H7 (cell line): ENCODE results near the gene AURKAIP1. TPM values are rescaled to one million over a fixed set of nuclear protein-coding genes. Genes with fewer than 3 reads are reported as not detected.

ENCODE experiments used
- DNase-seq: peaks from one replicate; pipeline ENCODE4 v3.0.0; 2012
- H3K27me3 ChIP-seq: 2 replicates; pipeline ENCODE4 v1.6.0; 2011; ENCODE audit warnings: mild to moderate bottlenecking, low read length; ENCODE audit not compliant: control insufficient read depth, insufficient read depth
- H3K36me3 ChIP-seq: replicated peaks from 2 replicates; pipeline ENCODE4 v1.5.1; 2011; ENCODE audit warnings: low read length; ENCODE audit not compliant: control insufficient read depth, insufficient read depth
- H3K4me3 ChIP-seq: 2 replicates; pipeline ENCODE4 v1.5.1; 2011; ENCODE audit warnings: low read depth, mild to moderate bottlenecking, control low read depth, low read length, moderate library complexity; ENCODE audit not compliant: insufficient read depth
- total RNA-seq: library from RNA; depleted of rRNA; stranded (reverse); fragments of >200 nt; shearing (Covaris generic); gene quantifications from 2 replicates; pipeline ENCODE4 v1.2.3, GENCODE V29; 2014

Gene AURKAIP1
- total RNA-seq, 1 experiment from 2014 or later: 320 TPM

GRCh38 chr1:1365875-1366698, 8.9 kb downstream of the AURKAIP1 start:
- DNase-seq: no peak
- H3K36me3 ChIP-seq: no peaks in the 10 kb centered on the region
- H3K4me3 ChIP-seq: no peak overlapping the region
- H3K27me3 ChIP-seq: no peaks in the 10 kb centered on the region

DNA sequence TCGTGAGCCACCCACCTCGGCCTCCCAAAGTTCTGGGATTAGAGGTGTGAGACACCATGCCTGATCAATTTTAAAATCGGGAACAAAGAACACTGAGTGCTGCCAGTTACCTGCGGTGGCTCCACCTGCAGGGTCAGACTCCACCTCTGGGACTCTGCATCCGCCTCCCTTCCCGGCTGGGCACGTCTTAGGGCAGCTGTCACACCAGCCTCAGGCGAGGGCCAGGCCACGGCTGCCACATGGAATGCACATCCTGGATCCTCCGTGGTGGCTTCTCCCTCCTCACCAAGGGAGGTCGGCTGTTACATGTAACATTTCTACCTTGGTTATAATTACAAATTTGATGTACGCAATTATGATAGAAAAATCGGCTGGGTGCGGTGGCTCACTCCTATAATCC, 10.7 kb downstream of the AURKAIP1 start:
- DNase-seq: no peak
- Histone ChIP-seq H3K36me3 (no peaks in the 10 kb centered on the region), H3K27me3 (no peaks in the 10 kb centered on the region), H3K4me3 (no peak overlapping the region)

- no peaks in the 10 kb centered on the region for H3K27me3 ChIP-seq
- H3K36me3 ChIP-seq: no peaks in the 10 kb centered on the region
- no peak overlapping the region for H3K4me3 ChIP-seq
- DNase-seq: peak; percentile 80
Measured at GRCh38 chr1:1361982-1362423, 13.0 kb downstream of the AURKAIP1 start.

- DNase-seq: peak; percentile 64
- Histone ChIP-seq H3K4me3 (no peak overlapping the region), H3K27me3 (no peaks in the 10 kb centered on the region), H3K36me3 (no peaks in the 10 kb centered on the region)
Measured at GRCh38 chr1:1361233-1361981, 13.6 kb downstream of the AURKAIP1 start.

DNA sequence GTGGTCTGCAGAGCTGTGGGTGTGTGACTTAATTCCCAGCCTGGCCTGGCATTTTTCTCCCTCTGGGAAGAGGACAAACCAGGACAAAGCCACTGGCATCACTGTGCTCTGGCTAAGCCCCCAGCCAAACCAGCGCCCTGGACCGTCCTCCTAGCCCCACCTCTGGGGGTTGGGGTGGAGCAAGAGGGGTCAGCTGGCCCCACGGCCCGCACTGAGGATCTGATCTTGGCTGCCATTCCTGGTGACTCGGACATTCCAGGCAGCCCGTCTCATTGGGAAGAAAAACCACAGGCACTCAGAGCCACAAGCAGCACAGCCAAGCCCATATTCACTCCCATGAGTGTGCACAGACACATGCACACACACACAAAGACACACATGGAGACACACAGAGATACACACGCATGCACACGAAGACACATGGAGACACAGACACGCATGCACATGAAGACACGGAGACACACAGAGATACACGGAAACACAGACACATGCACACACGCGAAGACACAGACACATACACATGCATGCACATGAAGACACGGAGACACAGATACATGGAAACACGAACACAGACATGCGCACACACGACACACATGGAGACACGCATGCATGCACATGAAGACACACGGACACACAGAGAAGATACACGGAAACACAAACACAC, 14.4 kb downstream of the AURKAIP1 start:
- DNase-seq: peak; percentile 78
- Histone ChIP-seq H3K27me3 (no peaks in the 10 kb centered on the region), H3K36me3 (no peaks in the 10 kb centered on the region), H3K4me3 (no peak overlapping the region)

GRCh38 chr1:1359664-1360468, 15.1 kb downstream of the AURKAIP1 start:
- DNase-seq: peak; percentile 73
- Histone ChIP-seq H3K27me3 (peaks cover 7% of the 10 kb centered on the region), H3K4me3 (no peak overlapping the region), H3K36me3 (no peaks in the 10 kb centered on the region)

GRCh38 chr1:1359308-1359663, 15.7 kb downstream of the AURKAIP1 start:
- Histone ChIP-seq H3K27me3 (peaks cover 12% of the 10 kb centered on the region), H3K36me3 (no peaks in the 10 kb centered on the region), H3K4me3 (no peak overlapping the region)
- DNase-seq: no peak

GRCh38 chr1:1358433-1359271, 16.4 kb downstream of the AURKAIP1 start, which contains the start of gene MXRA8:
Gene MXRA8, minus strand, starts transcription at chr1:1358555. Its CDS starts 51 bp downstream, at chr1:1358504.
- no peaks in the 10 kb centered on the region for H3K36me3 ChIP-seq
- H3K27me3 ChIP-seq: peaks cover 18% of the 10 kb centered on the region
- peak within 1 kb of the TSS; percentile 56 for H3K4me3 ChIP-seq
- peak; percentile 94 for DNase-seq

DNA sequence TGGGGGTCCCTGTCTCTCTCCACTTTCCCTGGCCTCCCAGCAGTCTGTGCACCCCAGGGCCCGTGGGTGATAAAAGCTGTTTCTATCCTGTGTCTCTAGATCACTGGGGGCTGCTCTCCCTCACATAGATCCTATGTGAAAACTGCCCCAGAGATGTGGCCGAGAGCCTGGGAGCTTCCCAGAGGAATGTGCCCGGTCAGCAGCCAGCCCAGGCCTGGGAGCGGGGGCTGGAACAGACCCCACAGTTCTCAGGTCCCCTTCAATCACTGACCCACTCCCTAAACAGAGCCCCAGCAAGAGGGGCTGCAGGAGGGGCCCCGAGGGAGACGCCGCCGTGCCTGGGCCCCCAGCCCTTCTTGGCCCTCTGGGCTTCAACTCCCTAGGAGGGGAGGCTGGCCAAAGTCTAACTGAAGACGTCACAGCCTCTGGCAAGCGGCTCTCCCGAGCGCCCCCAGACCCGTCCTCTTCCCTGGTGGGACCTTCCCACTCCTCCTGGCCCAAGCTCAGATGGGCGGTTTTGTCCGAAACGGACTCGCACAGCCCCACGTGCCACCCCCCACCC, 17.1 kb downstream of the AURKAIP1 start:
- peak overlapping the region; percentile 56 for H3K4me3 ChIP-seq
- peaks cover 18% of the 10 kb centered on the region for H3K27me3 ChIP-seq
- no peak for DNase-seq
- no peaks in the 10 kb centered on the region for H3K36me3 ChIP-seq

GRCh38 chr1:1356796-1357401, 18.1 kb downstream of the AURKAIP1 start:
- DNase-seq: no peak
- Histone ChIP-seq H3K36me3 (no peaks in the 10 kb centered on the region), H3K4me3 (no peak overlapping the region; the same call in 1 of the 2 replicates), H3K27me3 (peaks cover 18% of the 10 kb centered on the region)

DNA sequence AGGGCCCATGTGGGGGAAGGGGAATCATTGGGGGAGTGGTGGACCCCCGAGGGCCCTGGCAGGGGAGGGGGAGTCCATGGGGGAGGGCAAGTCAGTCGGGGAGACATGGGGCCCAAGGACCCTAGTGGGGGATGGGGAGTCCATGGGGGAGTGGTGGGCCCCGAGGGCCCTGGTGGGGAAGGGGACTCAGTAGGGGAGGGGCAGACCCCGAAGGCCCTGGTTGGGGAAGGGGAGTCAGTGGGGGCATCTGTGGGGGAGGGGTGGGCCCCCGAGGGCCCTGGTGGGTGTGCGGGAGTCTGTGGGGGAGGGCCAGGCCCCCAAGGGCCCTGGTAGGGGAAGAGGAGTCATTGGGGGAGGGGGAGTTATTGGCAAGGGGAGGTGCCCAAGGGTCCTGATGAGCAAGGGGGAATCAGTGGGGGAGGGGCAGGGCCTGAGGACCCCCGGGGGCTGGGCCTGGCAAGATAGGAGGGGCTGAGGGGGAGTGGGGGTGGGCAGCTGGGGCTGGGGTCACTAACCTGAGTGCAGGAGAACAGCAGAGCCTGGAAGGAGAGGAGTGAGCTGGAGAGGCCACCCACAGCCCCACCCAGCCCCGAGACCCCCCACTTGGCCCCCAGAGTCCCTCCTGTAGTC, 18.7 kb downstream of the AURKAIP1 start:
- peaks cover 18% of the 10 kb centered on the region for H3K27me3 ChIP-seq
- no peak for DNase-seq

GRCh38 chr1:1355416-1355815, 19.6 kb downstream of the AURKAIP1 start:
- Histone ChIP-seq H3K4me3 (peak overlapping the region; percentile 30), H3K36me3 (no peaks in the 10 kb centered on the region), H3K27me3 (peaks cover 18% of the 10 kb centered on the region)
- no peak for DNase-seq

More for the DNA sequence above, 18.7 kb downstream of the AURKAIP1 start:
- H3K36me3 ChIP-seq: no peaks in the 10 kb centered on the region
- H3K4me3 ChIP-seq: no peak overlapping the region
